IMR-90 (cell line): ENCODE measurements around the gene HS3ST5. TPM values are rescaled to one million over a fixed set of nuclear protein-coding genes. Genes with fewer than 3 reads are reported as not detected.
"Not testable (repeated sequence)": the region's sequence is repeated elsewhere in the genome, so short reads cannot be mapped to it uniquely, and the experiment has no call there.

Experiments
- ATAC-seq: fragments of 200-7000 bp; cut with Tn5 transposase; 2 replicates; pipeline ENCODE4 v1.9.1; 2020; ENCODE audit warnings: low read depth, mild to moderate bottlenecking, moderate library complexity
- BruUV-seq: library from RNA; stranded (reverse); fragments of 400-500 nt; replicated peaks from 2 replicates; lab custom pipeline; 2021; lab: Mats Ljungman, UMichigan
- CTCF ChIA-PET: fragments of 300-600 bp; formaldehyde crosslinking; extraction: SDS; loops from one replicate; lab custom pipeline; 2021; ENCODE audit warnings: antibody characterized with exemption; lab: Yijun Ruan, JAX
- POLR2A ChIA-PET: fragments of 300-600 bp; sonication (Branson Sonifier 250); formaldehyde crosslinking; loops from one replicate; lab custom pipeline; 2022; ENCODE audit warnings: antibody characterized with exemption; ENCODE audit not compliant: unreplicated experiment; lab: Charles Lee
- DNase-seq: peaks from one replicate; pipeline ENCODE4 v3.0.0; 2013
- H2AFZ ChIP-seq: replicated peaks from 2 replicates; pipeline ENCODE3; 2013; ENCODE audit warnings: low read length, mild to moderate bottlenecking; ENCODE audit not compliant: poor library complexity
- H2AK5ac ChIP-seq: 2 replicates; pipeline ENCODE4 v1.6.1; 2013; ENCODE audit warnings: low read depth, low read length, inconsistent platforms
- H2AK9ac ChIP-seq: replicated peaks from 2 replicates; pipeline ENCODE3; 2013; ENCODE audit warnings: mild to moderate bottlenecking, low read depth, low read length, moderate library complexity; ENCODE audit not compliant: poor library complexity
- H2BK120ac ChIP-seq: 2 replicates; pipeline ENCODE4 v1.6.1; 2013; ENCODE audit warnings: low read depth, low read length, inconsistent platforms
- H2BK15ac ChIP-seq: 3 replicates; pipeline ENCODE4 v1.6.1; 2013; ENCODE audit warnings: low read depth, low read length, inconsistent platforms
- H2BK20ac ChIP-seq: 2 replicates; pipeline ENCODE4 v1.6.1; 2013; ENCODE audit warnings: low read depth, mild to moderate bottlenecking, inconsistent platforms, low read length, moderate library complexity
- H2BK5ac ChIP-seq: 2 replicates; pipeline ENCODE4 v1.6.1; 2013; ENCODE audit warnings: mild to moderate bottlenecking, low read depth, low read length, inconsistent platforms; ENCODE audit not compliant: poor library complexity, severe bottlenecking
- H3K14ac ChIP-seq: replicated peaks from 2 replicates; pipeline ENCODE4 v1.6.1; 2013; ENCODE audit warnings: low read depth, low read length, inconsistent platforms
- H3K18ac ChIP-seq: 2 replicates; pipeline ENCODE4 v1.6.1; 2013; ENCODE audit warnings: low read depth, low read length, control low read depth
- H3K23ac ChIP-seq: 2 replicates; pipeline ENCODE4 v1.6.1; 2013; ENCODE audit warnings: low read depth, low read length, inconsistent platforms
- H3K27ac ChIP-seq: 2 replicates; pipeline ENCODE4 v1.5.1; 2013; ENCODE audit warnings: mild to moderate bottlenecking, control low read depth, low read length; ENCODE audit not compliant: insufficient read depth
- H3K27me3 ChIP-seq: 2 replicates; pipeline ENCODE4 v1.6.1; 2013; ENCODE audit warnings: low read length; ENCODE audit not compliant: control insufficient read depth, insufficient read depth
- H3K36me3 ChIP-seq: 2 replicates; pipeline ENCODE4 v1.6.1; 2013; ENCODE audit warnings: low read length, mixed read lengths; ENCODE audit not compliant: control insufficient read depth, insufficient read depth
- H3K4ac ChIP-seq: 2 replicates; pipeline ENCODE4 v1.6.1; 2013; ENCODE audit warnings: low read depth, low read length, inconsistent platforms
- H3K4me1 ChIP-seq: 2 replicates; pipeline ENCODE4 v1.6.1; 2013; ENCODE audit warnings: low read length, mixed read lengths; ENCODE audit not compliant: control insufficient read depth, insufficient read depth
- H3K4me2 ChIP-seq: 2 replicates; pipeline ENCODE4 v1.6.1; 2013; ENCODE audit warnings: low read depth, mild to moderate bottlenecking, control low read depth, low read length, moderate library complexity
- H3K4me3 ChIP-seq: 2 replicates; pipeline ENCODE4 v1.5.1; 2013; ENCODE audit warnings: low read depth, mild to moderate bottlenecking, control low read depth, low read length, moderate library complexity; ENCODE audit not compliant: insufficient read depth
- H3K56ac ChIP-seq: 2 replicates; pipeline ENCODE4 v1.6.1; 2013; ENCODE audit warnings: low read length, inconsistent platforms; ENCODE audit not compliant: insufficient read depth; ENCODE audit errors: extremely low read depth
- H3K79me1 ChIP-seq, 2 experiments: 2 replicates each; pipeline ENCODE4 v1.6.1; 2013; ENCODE audit warnings: low read length in 2 of 2, inconsistent platforms in 1 of 2, low read depth in 1 of 2
- H3K9ac ChIP-seq: 2 replicates; pipeline ENCODE4 v1.6.1; 2013; ENCODE audit warnings: low read depth, low read length, control low read depth
- H3K9me1 ChIP-seq: 2 replicates; pipeline ENCODE4 v1.6.1; 2013; ENCODE audit warnings: low read length, inconsistent platforms; ENCODE audit not compliant: insufficient read depth
- H3K9me3 ChIP-seq: 2 replicates; pipeline ENCODE4 v1.6.1; 2013; ENCODE audit warnings: low read length; ENCODE audit not compliant: control insufficient read depth, insufficient read depth
- H4K20me1 ChIP-seq: 2 replicates; pipeline ENCODE4 v1.6.1; 2013; ENCODE audit warnings: low read length, inconsistent platforms; ENCODE audit not compliant: insufficient read depth
- H4K5ac ChIP-seq: 2 replicates; pipeline ENCODE4 v1.6.1; 2013; ENCODE audit warnings: mild to moderate bottlenecking, low read depth, low read length, control low read depth
- H4K8ac ChIP-seq, 2 experiments: 2 replicates each; pipeline ENCODE4 v1.6.1; 2013; ENCODE audit warnings: low read depth in 2 of 2, low read length in 2 of 2, control low read depth in 1 of 2, inconsistent platforms in 1 of 2
- H4K91ac ChIP-seq: 2 replicates; pipeline ENCODE4 v1.6.1; 2013; ENCODE audit warnings: low read depth, low read length, inconsistent platforms; ENCODE audit not compliant: insufficient read depth
- WGBS, 2 experiments: methylation state at CpG; one replicate each; pipeline versions ENCODE4 v1.1.5 to v1.1.7; 2013; ENCODE audit warnings: missing lambda C conversion rate in 2 of 2; ENCODE audit not compliant: insufficient read length in 1 of 2; ENCODE audit errors: extremely low coverage in 2 of 2; 5-methylcytosine and 5-hydroxymethylcytosine counted together
- dilution Hi-C: fragments of 300-500 bp; cut with HindIII; formaldehyde crosslinking; loops from one replicate; pipeline ENCODE4 v1.14.3; 2018; ENCODE audit warnings: low sequenced_read_pairs; ENCODE audit not compliant: unreplicated experiment
- in situ Hi-C: fragments of 300-500 bp; cut with MboI; formaldehyde crosslinking; loops from 3 replicates; pipeline ENCODE4 v1.14.3; 2019; ENCODE audit warnings: low sequenced_read_pairs, inconsistent platforms, mixed read lengths
- intact Hi-C: fragments of 100-400 bp; cut with micrococcal nuclease; formaldehyde crosslinking; loops from 2 replicates; pipeline ENCODE4 v1.10.0; 2022
- polyA plus RNA-seq, 3 experiments: library from polyadenylated mRNA; depleted of rRNA; stranded (reverse); fragments of >200 nt; gene quantifications; 2 replicates each; pipeline ENCODE4 v1.2.3, GENCODE V29; 2012; ENCODE audit warnings: low replicate concordance in 1 of 3
- total RNA-seq: library from RNA; depleted of rRNA; stranded (reverse); fragments of >200 nt; gene quantifications from 2 replicates; pipeline ENCODE4 v1.2.3, GENCODE V29; 2012

HS3ST5 gene
- total and polyA plus RNA-seq, 2 of the 4 experiments (the other 2 are of a cell fraction): not detected

DNA sequence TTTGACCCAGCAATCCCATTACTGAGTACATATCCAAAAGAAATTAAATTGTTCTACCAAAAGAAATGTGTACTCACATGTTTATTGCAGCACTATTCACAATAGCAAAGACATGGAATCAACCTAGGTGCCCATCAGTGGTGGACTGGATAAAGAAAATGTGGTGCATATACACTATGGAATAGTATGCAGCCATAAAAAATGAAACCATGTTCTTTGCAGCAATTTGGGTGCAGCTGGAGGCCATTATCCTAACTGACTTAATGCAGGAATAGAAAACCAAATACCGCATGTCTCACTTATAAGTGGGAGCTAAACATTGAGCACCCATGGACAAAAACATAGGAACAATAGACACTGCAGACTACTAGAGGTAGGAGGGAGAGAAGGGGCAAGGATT lies 262.4 kb downstream of the HS3ST5 start:
- H2BK120ac ChIP-seq, BruUV-seq: not testable (repeated sequence)

More for the DNA sequence above, 262.4 kb downstream of the HS3ST5 start:
- POLR2A ChIA-PET, H2BK5ac ChIP-seq, H3K18ac ChIP-seq, H3K27ac ChIP-seq, intact Hi-C loops, H4K20me1 ChIP-seq, H3K9me3 ChIP-seq, H3K4ac ChIP-seq, H3K4me3 ChIP-seq, in situ Hi-C loops, H4K91ac ChIP-seq, H4K5ac ChIP-seq, H2AFZ ChIP-seq, H2BK20ac ChIP-seq, H3K9ac ChIP-seq, H3K23ac ChIP-seq, ATAC-seq, H3K36me3 ChIP-seq, H3K56ac ChIP-seq, CTCF ChIA-PET, DNase-seq, H2BK15ac ChIP-seq, H3K79me1 ChIP-seq, H2AK5ac ChIP-seq, H3K14ac ChIP-seq, dilution Hi-C loops, H3K9me1 ChIP-seq, H4K8ac ChIP-seq, H3K4me2 ChIP-seq, H3K4me1 ChIP-seq, H2AK9ac ChIP-seq, H3K27me3 ChIP-seq: not testable (repeated sequence)
- no CpG with 5 or more reads among the region's 1 CpG for WGBS, 2 experiments
